K562 (cell line): ENCODE measurements around the gene RANGAP1. TPM values are rescaled to one million over a fixed set of nuclear protein-coding genes. Genes with fewer than 3 reads are reported as not detected.

Experiments used
- ATAC-seq: fragments of 200-7000 bp; cut with Tn5 transposase; 3 replicates; pipeline ENCODE4 v1.9.1; 2020; ENCODE audit warnings: moderate library complexity
- BruUV-seq: library from RNA; stranded (reverse); fragments of 400-500 nt; replicated peaks from 2 replicates; lab custom pipeline; 2021; lab: Mats Ljungman, UMichigan
- CTCF ChIA-PET: fragments of 300-600 bp; formaldehyde crosslinking; extraction: SDS; loops from one replicate; lab custom pipeline; 2021; ENCODE audit warnings: low intra/inter-chr PET ratio; lab: Yijun Ruan, JAX
- POLR2A ChIA-PET: fragments of 300-600, 350-650 bp; sonication (Branson Sonifier 250); formaldehyde crosslinking; extraction: SDS; loops from one replicate; lab custom pipeline; 2021; ENCODE audit warnings: antibody characterized with exemption, inconsistent platforms; lab: Yijun Ruan, JAX
- DNase-seq, 4 experiments: peaks; one replicate each; pipeline versions ENCODE4 v3.0.0 to v3.0.0-alpha.2; 2011 to 2018; ENCODE audit warnings: low spot score in 3 of 4, mixed read lengths in 3 of 4; ENCODE audit errors: extremely low read depth in 1 of 4
- FAIRE-seq: peaks from 2 replicates; lab custom pipeline; 2011; peaks lifted over from hg19 to GRCh38; lab: Jason Lieb, UNC
- H2AFZ ChIP-seq: 2 replicates; pipeline ENCODE4 v1.6.0; 2011; ENCODE audit warnings: low read depth, low read length, control low read depth, inconsistent platforms
- H3K27ac ChIP-seq: fragments of 200-600 bp; 3 replicates; pipeline ENCODE4 v1.8.0; 2011; ENCODE audit warnings: low read depth, mild to moderate bottlenecking, control low read depth, inconsistent platforms, low read length, moderate library complexity, mixed read lengths; ENCODE audit errors: extremely low read depth
- H3K27me3 ChIP-seq, 2 experiments: fragments of 300-600 bp in 1 of 2; 2 replicates in 1 of 2; 3 replicates in 1 of 2; pipeline versions ENCODE4 v1.6.0 to v1.8.0; 2011; ENCODE audit warnings: inconsistent platforms in 2 of 2, low read length in 2 of 2, mild to moderate bottlenecking in 1 of 2, mixed read lengths in 1 of 2, moderate library complexity in 1 of 2; ENCODE audit not compliant: control insufficient read depth in 2 of 2, insufficient read depth in 2 of 2
- H3K36me3 ChIP-seq: fragments of 300-600 bp; 3 replicates; pipeline ENCODE4 v1.8.0; 2011; ENCODE audit warnings: mild to moderate bottlenecking, low read length, inconsistent platforms; ENCODE audit not compliant: control insufficient read depth, insufficient read depth
- H3K4me1 ChIP-seq, 2 experiments: fragments of 200-600 bp in 1 of 2; replicated peaks in 1 of 2; 2 replicates in 1 of 2; 3 replicates in 1 of 2; pipeline versions ENCODE4 v1.5.1 to v1.8.0; 2011; ENCODE audit warnings: inconsistent platforms in 2 of 2, low read length in 2 of 2, mild to moderate bottlenecking in 1 of 2, mixed read lengths in 1 of 2, moderate library complexity in 1 of 2; ENCODE audit not compliant: control insufficient read depth in 2 of 2, insufficient read depth in 2 of 2
- H3K4me2 ChIP-seq: 2 replicates; pipeline ENCODE4 v1.6.1; 2011; ENCODE audit warnings: low read length, control low read depth, inconsistent platforms, mixed read lengths; ENCODE audit not compliant: insufficient read depth
- H3K4me3 ChIP-seq: fragments of 200-600 bp; sonication (generic), shearing (Covaris generic); 2 replicates; pipeline ENCODE4 v1.5.1; 2016; ENCODE audit warnings: control low read depth, inconsistent platforms
- H3K79me2 ChIP-seq: fragments of 200-600 bp; 3 replicates; pipeline ENCODE4 v1.8.0; 2011; ENCODE audit warnings: low read length, inconsistent platforms; ENCODE audit not compliant: control insufficient read depth, insufficient read depth
- H3K9ac ChIP-seq, 2 experiments: 2 replicates each; pipeline versions ENCODE4 v1.6.0 to v1.6.1; 2011; ENCODE audit warnings: low read depth in 2 of 2, low read length in 2 of 2, control low read depth in 1 of 2, inconsistent platforms in 1 of 2, mild to moderate bottlenecking in 1 of 2, mixed read lengths in 1 of 2; ENCODE audit not compliant: insufficient read depth in 1 of 2
- H3K9me1 ChIP-seq: one replicate; pipeline ENCODE4 v1.6.0; 2011; ENCODE audit warnings: inconsistent platforms, mild to moderate bottlenecking, low read length, moderate library complexity; ENCODE audit not compliant: control insufficient read depth, insufficient read depth
- H3K9me3 ChIP-seq: replicated peaks from 2 replicates; pipeline ENCODE4 v1.5.1; 2011; ENCODE audit warnings: low read depth, low read length, inconsistent platforms; ENCODE audit not compliant: control insufficient read depth, insufficient read depth
- H4K20me1 ChIP-seq: replicated peaks from 2 replicates; pipeline ENCODE4 v1.6.1; 2011; ENCODE audit warnings: low read length, inconsistent platforms, mixed read lengths; ENCODE audit not compliant: control insufficient read depth, insufficient read depth
- DACH1 ChIP-seq: fragments of 450-650 bp; IDR thresholded peaks from 2 replicates; pipeline ENCODE4 v1.6.1; 2018; ENCODE audit not compliant: partially characterized antibody
- EP300 ChIP-seq: IDR thresholded peaks from 2 replicates; pipeline ENCODE4 v1.6.1; 2012; ENCODE audit warnings: low read length, improper control_type of control experiment
- FOXP1 ChIP-seq: sonication (generic); formaldehyde crosslinking; IDR thresholded peaks from 2 replicates; pipeline ENCODE4 v1.8.0; 2022; ENCODE audit warnings: mild to moderate bottlenecking, missing genetic modification reagents
- HDAC3 ChIP-seq: fragments of 450-650 bp; IDR thresholded peaks from 2 replicates; pipeline ENCODE4 v1.6.1; 2018; ENCODE audit warnings: borderline replicate concordance, mild to moderate bottlenecking, moderate library complexity; ENCODE audit not compliant: partially characterized antibody
- JUND ChIP-seq, 2 experiments: IDR thresholded peaks; 2 replicates in 1 of 2; 3 replicates in 1 of 2; pipeline ENCODE4 v1.6.1; 2011; ENCODE audit warnings: borderline replicate concordance in 2 of 2, low read depth in 2 of 2, low read length in 2 of 2, improper control_type of control experiment in 1 of 2, missing biosample characterization in 1 of 2, missing genetic modification characterization in 1 of 2, missing genetic modification reagents in 1 of 2
- POU5F1 ChIP-seq: fragments of 150-350 bp; IDR thresholded peaks from 2 replicates; pipeline ENCODE4 v1.6.1; 2014; ENCODE audit warnings: borderline replicate concordance, low read length, low read depth, mild to moderate bottlenecking; ENCODE audit not compliant: partially characterized antibody
- TFAM ChIP-seq: fragments of 250-450 bp; sonication (Bioruptor Pico); conservative IDR thresholded peaks from 2 replicates; pipeline ENCODE4 v1.5.0; 2021; ENCODE audit warnings: mild to moderate bottlenecking, moderate library complexity
- TRIM24 ChIP-seq, 2 experiments: fragments of 450-650 bp; IDR thresholded peaks; 2 replicates each; pipeline ENCODE4 v1.6.1; 2016
- ZBTB7A ChIP-seq: IDR thresholded peaks from 2 replicates; pipeline ENCODE4 v1.6.1; 2011; ENCODE audit warnings: low read depth, mild to moderate bottlenecking, low read length, moderate library complexity, borderline replicate concordance; ENCODE audit not compliant: control insufficient read depth
- ZNF174 ChIP-seq: fragments of 250-450 bp; sonication (Bioruptor Pico); IDR thresholded peaks from 2 replicates; pipeline ENCODE4 v1.4.0; 2020; ENCODE audit warnings: mild to moderate bottlenecking
- WGBS: fragments of 100-300 bp; shearing (Covaris generic); methylation state at CpG from one replicate; pipeline ENCODE4 v1.1.6; 2016; ENCODE audit warnings: low coverage, mixed read lengths; ENCODE audit not compliant: insufficient coverage; ENCODE audit errors: missing lambda C conversion rate; 5-methylcytosine and 5-hydroxymethylcytosine counted together
- in situ Hi-C: fragments of 300-500 bp; cut with MboI; formaldehyde crosslinking; loops from 4 replicates; pipeline ENCODE4 v1.15.0; 2018; ENCODE audit warnings: inconsistent platforms, mixed read lengths
- intact Hi-C: fragments of 100-400 bp; cut with micrococcal nuclease; formaldehyde crosslinking; loops from 2 replicates; pipeline ENCODE4 v1.14.2; 2022
- polyA plus RNA-seq, 8 experiments: library from polyadenylated mRNA; depleted of rRNA in 4 of 8; stranded (reverse) in 5 of 8; unstranded in 3 of 8; fragments of >200 nt; fragmentation: Nextera tagmentation in 2 of 8; fragmentation: Illumina TruSeq in 1 of 8; extraction: Ambion mirVana in 2 of 8; extraction: Trizol in 1 of 8; gene quantifications; 2 replicates each; pipeline versions ENCODE4 v1.2.1 to v1.2.3, GENCODE V29; 2011 to 2014; ENCODE audit warnings: inconsistent platforms in 1 of 8, missing spikeins in 1 of 8
- total RNA-seq, 7 experiments: library from RNA; depleted of rRNA in 6 of 7; stranded (reverse); fragments of >200 nt in 6 of 7; fragmentation: Illumina TruSeq in 2 of 7; extraction: Trizol in 2 of 7; gene quantifications; 2 replicates each; pipeline versions ENCODE4 v1.2.1 to v1.2.3, GENCODE V29; 2011 to 2021; ENCODE audit warnings: low replicate concordance in 1 of 7

Gene RANGAP1
- total and polyA plus RNA-seq, 9 of the 15 experiments (the other 6 are each of a cell fraction or from before 2014, with no cell fraction given), result 2.1 to 104 (median 50.6) TPM

GRCh38 chr22:41252365-41252764, 33.6 kb downstream of the RANGAP1 start:
- H3K4me2 ChIP-seq, result no peak overlapping the region
- H3K4me1 ChIP-seq, result no peaks in the 10 kb centered on the region; a peak in 2 of 5 replicates
- CTCF ChIA-PET, result no interaction called here
- H3K9me1 ChIP-seq, result no peaks in the 10 kb centered on the region
- ATAC-seq (no peak), DNase-seq (no peak), FAIRE-seq (no peak)
- POLR2A ChIA-PET, result interaction anchor here (0.7 to 1.3 kb wide), 3 partner anchors 14 to 23 kb away, joined by 3 read pairs; no protein-coding TSS in a partner anchor
- H3K4me3 ChIP-seq, result no peak overlapping the region
- peaks cover 89% of the 10 kb centered on the region; the same call in 2 of the 3 replicates for H3K36me3 ChIP-seq
- H4K20me1 ChIP-seq, result no peaks in the 10 kb centered on the region
- H3K27me3 ChIP-seq, result no peaks in the 10 kb centered on the region
- no TSS peak for BruUV-seq
- in situ Hi-C loops (no loop called here), intact Hi-C loops (no loop called here)
- no peaks in the 10 kb centered on the region for H3K79me2 ChIP-seq
- no peak for TF ChIP-seq TFAM (CRISPR knock-in tag)
- no peak for TF ChIP-seq POU5F1
- no peak for TF ChIP-seq ZNF174 (CRISPR knock-in tag)
- TF ChIP-seq EP300, result no peak
- no peak for TF ChIP-seq JUND (IDR thresholded peaks at IDR 0.05; ENCODE audit: borderline replicate concordance, low read depth, low read length)
- TF ChIP-seq JUND (tag; IDR thresholded peaks at IDR 0.05; ENCODE audit: borderline replicate concordance, low read depth, low read length), result no peak
- TF ChIP-seq TRIM24 (IDR thresholded peaks at IDR 0.05), result no peak
- TF ChIP-seq DACH1, result no peak
- no peak for TF ChIP-seq FOXP1 (CRISPR knock-in tag)
- TF ChIP-seq ZBTB7A, result no peak
- TF ChIP-seq HDAC3, result no peak
- no peaks in the 10 kb centered on the region for H3K9me3 ChIP-seq
- WGBS, result 90% methylated on average over 7 of the region's 8 CpGs
- H2AFZ ChIP-seq, result no peak overlapping the region
- no peak overlapping the region for H3K9ac ChIP-seq
- H3K27ac ChIP-seq, result no peak overlapping the region
